Nephron (organoid): Measurements from ENCODE around the gene AFF3.

Experiments used
- H3K27ac Mint-ChIP-seq, 3 experiments: 2 replicates each; pipeline ENCODE4 v1.8.0; 2020; ENCODE audit warnings: mixed read lengths in 3 of 3, mild to moderate bottlenecking in 2 of 3, moderate library complexity in 1 of 3
- H3K27me3 Mint-ChIP-seq: 2 replicates; pipeline ENCODE4 v1.8.0; 2021; ENCODE audit warnings: low read depth, mild to moderate bottlenecking, moderate library complexity, mixed read lengths
- H3K36me3 Mint-ChIP-seq: 2 replicates; pipeline ENCODE4 v1.8.0; 2020; ENCODE audit warnings: low read depth, mixed read lengths
- H3K4me1 Mint-ChIP-seq: 2 replicates; pipeline ENCODE4 v1.8.0; 2020; ENCODE audit warnings: mixed read lengths
- H3K4me3 Mint-ChIP-seq, 3 experiments: 2 replicates each; pipeline ENCODE4 v1.8.0; 2020; ENCODE audit warnings: mild to moderate bottlenecking in 3 of 3, mixed read lengths in 3 of 3, moderate library complexity in 2 of 3
- H3K9me3 Mint-ChIP-seq: 2 replicates; pipeline ENCODE4 v1.8.0; 2020; ENCODE audit warnings: mixed read lengths
- TF ChIP-seq, protein P1 (sequence below), 3 experiments: fragments of 200-600 bp; sonication (generic); IDR thresholded peaks; one replicate each; pipeline ENCODE4 v1.5.0; 2021; ENCODE audit warnings: antibody characterized with exemption in 3 of 3; ENCODE audit not compliant: unreplicated experiment in 3 of 3

The AFF3 gene

DNA sequence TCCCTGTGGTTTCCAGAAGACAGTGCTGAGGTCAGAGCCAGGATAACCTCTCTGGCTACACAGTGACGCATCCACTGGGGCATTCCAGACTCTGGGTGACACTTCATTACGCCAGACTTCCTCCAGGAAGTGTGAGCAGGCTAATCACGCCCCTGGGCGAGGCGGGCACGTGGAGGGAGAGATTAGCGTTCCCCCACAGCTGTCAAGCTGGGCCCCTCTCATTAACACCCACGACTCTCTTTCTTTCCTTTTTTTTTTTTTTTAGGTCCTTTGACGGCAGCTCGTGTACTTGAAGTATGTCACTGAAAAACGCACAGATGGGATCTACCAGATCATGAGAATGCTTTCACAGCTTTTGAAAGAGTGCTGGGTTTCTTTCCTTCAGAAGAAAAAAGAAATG is 274.6 kb downstream of the AFF3 start:
- H3K27me3 Mint-ChIP-seq, result no peaks in the 10 kb centered on the region
- H3K4me1 Mint-ChIP-seq, result peaks cover 40% of the 10 kb centered on the region

DNA sequence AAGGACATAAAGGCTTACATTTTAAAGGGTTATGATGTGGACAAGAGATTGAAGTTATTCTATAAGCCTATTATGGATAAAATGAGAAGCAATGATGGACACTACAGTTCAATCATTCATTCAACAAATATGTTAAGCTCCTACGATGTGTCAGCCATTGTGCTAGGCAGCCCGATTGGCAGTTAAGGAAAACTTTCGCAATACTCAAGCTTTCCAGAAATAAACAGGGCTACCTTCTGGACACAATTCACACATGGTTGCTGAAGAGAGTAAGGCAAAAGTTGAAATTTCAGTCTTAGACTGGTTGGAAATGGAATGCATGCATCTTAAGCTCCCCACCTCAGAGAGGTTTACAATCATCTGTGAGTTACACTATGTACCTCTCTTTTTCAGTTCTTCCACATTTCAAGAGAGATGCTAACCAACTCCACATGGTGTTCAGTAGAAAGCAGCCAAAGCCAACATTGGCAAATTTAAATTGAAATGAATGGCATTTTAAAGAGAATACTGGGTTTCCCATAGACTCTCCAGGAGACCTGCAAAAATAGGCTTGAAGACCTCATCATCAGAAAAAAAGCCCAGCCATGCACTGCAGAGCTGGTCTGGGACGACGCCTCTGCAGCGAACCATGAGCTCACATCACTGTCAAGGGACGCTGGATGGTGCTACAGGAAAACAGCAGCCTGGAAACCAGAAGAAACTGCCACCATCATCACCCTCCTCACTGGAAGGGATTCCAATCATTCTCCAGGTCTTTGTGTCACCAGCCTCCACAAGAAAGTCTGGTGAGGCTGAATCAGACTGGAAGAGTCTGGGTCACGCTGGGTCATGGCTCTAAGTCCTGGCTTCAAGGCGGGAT is 276.3 kb downstream of the AFF3 start:
- TF ChIP-seq, protein P1, sequence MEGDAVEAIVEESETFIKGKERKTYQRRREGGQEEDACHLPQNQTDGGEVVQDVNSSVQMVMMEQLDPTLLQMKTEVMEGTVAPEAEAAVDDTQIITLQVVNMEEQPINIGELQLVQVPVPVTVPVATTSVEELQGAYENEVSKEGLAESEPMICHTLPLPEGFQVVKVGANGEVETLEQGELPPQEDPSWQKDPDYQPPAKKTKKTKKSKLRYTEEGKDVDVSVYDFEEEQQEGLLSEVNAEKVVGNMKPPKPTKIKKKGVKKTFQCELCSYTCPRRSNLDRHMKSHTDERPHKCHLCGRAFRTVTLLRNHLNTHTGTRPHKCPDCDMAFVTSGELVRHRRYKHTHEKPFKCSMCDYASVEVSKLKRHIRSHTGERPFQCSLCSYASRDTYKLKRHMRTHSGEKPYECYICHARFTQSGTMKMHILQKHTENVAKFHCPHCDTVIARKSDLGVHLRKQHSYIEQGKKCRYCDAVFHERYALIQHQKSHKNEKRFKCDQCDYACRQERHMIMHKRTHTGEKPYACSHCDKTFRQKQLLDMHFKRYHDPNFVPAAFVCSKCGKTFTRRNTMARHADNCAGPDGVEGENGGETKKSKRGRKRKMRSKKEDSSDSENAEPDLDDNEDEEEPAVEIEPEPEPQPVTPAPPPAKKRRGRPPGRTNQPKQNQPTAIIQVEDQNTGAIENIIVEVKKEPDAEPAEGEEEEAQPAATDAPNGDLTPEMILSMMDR (IDR thresholded peaks at IDR 0.05; ENCODE audit: unreplicated experiment in 3 of 3), result no peak
- no peaks in the 10 kb centered on the region for H3K9me3 Mint-ChIP-seq
- peak overlapping the region in 2 of 3 experiments; percentile 79 to 81 for H3K27ac Mint-ChIP-seq
- H3K36me3 Mint-ChIP-seq, result peaks cover 21% of the 10 kb centered on the region
- H3K4me1 Mint-ChIP-seq, result peaks cover 57% of the 10 kb centered on the region
- H3K4me3 Mint-ChIP-seq, result no peak overlapping the region
- H3K27me3 Mint-ChIP-seq, result no peaks in the 10 kb centered on the region

More for the DNA sequence above, 274.6 kb downstream of the AFF3 start:
- H3K36me3 Mint-ChIP-seq, result peaks cover 21% of the 10 kb centered on the region
- H3K27ac Mint-ChIP-seq, result peak overlapping the region; percentile 58 to 68 (median 64)
- TF ChIP-seq, protein P1 (IDR thresholded peaks at IDR 0.05; ENCODE audit: unreplicated experiment in 3 of 3), result no peak
- no peaks in the 10 kb centered on the region for H3K9me3 Mint-ChIP-seq
- no peak overlapping the region for H3K4me3 Mint-ChIP-seq

DNA sequence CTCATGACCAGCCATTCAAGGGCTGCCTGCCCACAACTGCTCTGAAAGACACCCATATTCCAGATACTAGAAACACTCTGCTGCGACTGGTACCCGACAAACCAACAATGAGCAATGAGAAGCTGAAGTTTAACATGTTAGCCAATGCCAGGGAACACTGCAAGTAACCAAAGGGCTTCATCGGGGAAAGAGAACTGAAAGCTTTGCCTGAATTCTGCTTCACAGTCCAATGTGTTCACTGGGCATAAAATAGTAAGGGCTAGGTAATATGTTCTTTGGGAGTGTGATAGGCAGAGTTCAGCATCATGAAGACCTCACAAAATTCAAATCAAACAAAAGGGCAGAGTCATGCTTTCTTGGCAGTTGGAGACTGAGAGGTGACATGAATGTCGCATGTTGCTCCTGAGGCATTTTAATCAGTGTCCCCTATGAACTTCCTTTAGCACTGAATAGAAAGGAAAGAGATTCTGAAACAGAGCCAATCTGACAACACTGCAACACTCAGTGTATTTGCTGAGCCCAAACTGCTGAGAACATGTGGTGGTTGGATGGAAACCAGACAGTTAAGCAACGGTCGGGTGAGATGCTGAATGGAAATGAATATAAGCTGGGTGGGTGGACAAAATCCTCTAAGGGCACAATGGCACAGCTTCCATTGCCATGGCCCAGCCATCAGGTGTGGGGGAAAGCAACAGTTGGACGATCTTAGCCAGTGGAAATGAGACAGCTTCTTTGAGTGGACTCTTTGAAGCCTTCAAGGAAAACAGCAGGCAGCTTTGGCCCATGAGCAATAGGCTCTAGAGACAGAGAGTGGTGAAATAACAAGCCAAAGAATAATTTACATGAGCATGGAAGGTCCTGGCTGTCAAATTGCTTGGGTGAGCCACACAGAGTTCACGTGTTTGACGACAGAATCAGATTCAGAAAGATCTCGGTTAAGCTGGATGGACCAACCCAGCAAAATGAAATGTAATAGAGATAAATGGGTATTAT is 277.5 kb downstream of the AFF3 start:
- no peaks in the 10 kb centered on the region for H3K9me3 Mint-ChIP-seq
- no peaks in the 10 kb centered on the region for H3K27me3 Mint-ChIP-seq
- peak overlapping the region; percentile 59 to 81 (median 79) for H3K27ac Mint-ChIP-seq
- H3K4me1 Mint-ChIP-seq, result peaks cover 62% of the 10 kb centered on the region
- no peak overlapping the region for H3K4me3 Mint-ChIP-seq
- TF ChIP-seq, protein P1 (IDR thresholded peaks at IDR 0.05; ENCODE audit: unreplicated experiment in 3 of 3), result no peak
- peaks cover 21% of the 10 kb centered on the region for H3K36me3 Mint-ChIP-seq

DNA sequence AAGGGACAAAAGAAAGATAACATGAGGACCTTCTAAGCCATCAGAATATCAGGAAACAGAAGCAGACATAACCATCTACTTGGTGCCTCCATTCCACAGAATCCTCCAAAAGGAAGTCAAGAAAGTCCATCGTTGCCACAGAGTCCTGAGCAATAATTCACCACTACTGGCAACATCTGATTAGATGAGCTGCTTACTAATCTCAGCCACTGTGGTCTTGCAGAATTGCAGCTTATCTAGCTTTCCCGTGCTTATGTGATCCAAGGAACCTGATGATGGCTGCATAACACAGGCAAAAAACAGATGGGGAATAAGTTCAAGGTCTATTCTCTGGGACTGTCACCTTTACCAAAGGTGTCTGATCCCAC is 278.5 kb downstream of the AFF3 start:
- TF ChIP-seq, protein P1 (IDR thresholded peaks at IDR 0.05; ENCODE audit: unreplicated experiment in 3 of 3), result no peak
- Mint-ChIP-seq H3K36me3 (peaks cover 21% of the 10 kb centered on the region), H3K27me3 (no peaks in the 10 kb centered on the region), H3K9me3 (no peaks in the 10 kb centered on the region), H3K27ac (peak overlapping the region in 1 of 3 experiments; percentile 76), H3K4me1 (peaks cover 71% of the 10 kb centered on the region), H3K4me3 (no peak overlapping the region)

DNA sequence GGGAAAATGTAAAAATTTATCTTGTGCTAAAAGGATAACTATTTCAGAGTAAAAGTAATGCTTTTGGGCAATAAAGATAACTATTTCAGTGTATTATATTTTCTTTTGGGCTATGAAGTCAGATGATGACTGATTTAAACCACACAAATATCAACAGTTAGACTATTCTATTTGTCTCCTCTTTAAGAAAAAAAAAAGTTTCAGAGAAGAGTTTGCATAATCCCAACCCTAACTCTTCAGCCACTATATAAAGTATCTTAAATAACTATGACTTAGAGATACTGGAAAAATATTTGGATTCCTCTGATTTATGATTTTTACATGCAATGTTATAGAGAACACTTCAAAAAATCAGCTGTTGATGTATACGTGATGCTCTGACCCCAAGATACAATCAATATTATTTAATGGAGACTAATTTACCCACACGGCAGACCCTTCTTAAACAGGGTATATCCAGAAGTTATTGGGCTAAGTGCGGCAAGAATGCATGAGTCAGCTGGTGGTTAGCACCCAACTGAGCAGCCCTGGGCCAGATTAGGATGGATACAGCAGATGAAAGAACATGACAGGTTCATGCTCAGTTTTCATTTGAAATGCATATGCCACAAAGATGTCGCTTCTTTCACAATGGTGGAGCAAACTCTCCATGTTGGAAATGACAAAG is 279.0 kb downstream of the AFF3 start:
- Mint-ChIP-seq H3K4me3 (no peak overlapping the region), H3K9me3 (no peaks in the 10 kb centered on the region), H3K27ac (peak overlapping the region; percentile 29 to 81 (median 76)), H3K27me3 (no peaks in the 10 kb centered on the region), H3K4me1 (peaks cover 75% of the 10 kb centered on the region), H3K36me3 (peaks cover 21% of the 10 kb centered on the region)
- TF ChIP-seq, protein P1 (IDR thresholded peaks at IDR 0.05; ENCODE audit: unreplicated experiment in 3 of 3), result no peak
